GM19438 (cell line): ENCODE measurements around the gene COL16A1.

Experiments used
- ATAC-seq: cut with Tn5 transposase; IDR thresholded peaks from one replicate; pipeline ENCODE4 v1.9.1; 2021; ENCODE audit warnings: low read depth; ENCODE audit not compliant: unreplicated experiment

The COL16A1 gene

GRCh38 chr1:31669433-31669785 is 34.4 kb downstream of the COL16A1 start:
- ATAC-seq, result no peak

- ATAC-seq, result no peak
Observed at GRCh38 chr1:31668303-31668883, 35.4 kb downstream of the COL16A1 start.

- no peak for ATAC-seq
Observed at GRCh38 chr1:31667065-31667785, 36.6 kb downstream of the COL16A1 start.

- no peak for ATAC-seq
Observed at GRCh38 chr1:31666263-31666963, 37.4 kb downstream of the COL16A1 start.

GRCh38 chr1:31665234-31665878 is 38.5 kb downstream of the COL16A1 start:
- ATAC-seq, result no peak

- ATAC-seq, result no peak
Observed at GRCh38 chr1:31664528-31664927, 39.3 kb downstream of the COL16A1 start.

GRCh38 chr1:31663622-31664452 is 40.0 kb downstream of the COL16A1 start:
- no peak for ATAC-seq

GRCh38 chr1:31662463-31662862 is 41.4 kb downstream of the COL16A1 start:
- ATAC-seq, result no peak

- no peak for ATAC-seq
Observed at GRCh38 chr1:31661856-31662255, 42.0 kb downstream of the COL16A1 start.

- no peak for ATAC-seq
Observed at GRCh38 chr1:31660871-31661455, 42.9 kb downstream of the COL16A1 start.

- ATAC-seq, result no peak
Observed at GRCh38 chr1:31659889-31660288, 43.9 kb downstream of the COL16A1 start.

- no peak for ATAC-seq
Observed at GRCh38 chr1:31658721-31659120, 45.1 kb downstream of the COL16A1 start.

GRCh38 chr1:31657972-31658510 is 45.8 kb downstream of the COL16A1 start:
- ATAC-seq, result no peak

GRCh38 chr1:31657020-31657804 is 46.6 kb downstream of the COL16A1 start:
- no peak for ATAC-seq

- ATAC-seq, result no peak
Observed at GRCh38 chr1:31655756-31656155, 48.1 kb downstream of the COL16A1 start.

- no peak for ATAC-seq
Observed at GRCh38 chr1:31655104-31655503, 48.7 kb downstream of the COL16A1 start.

- ATAC-seq, result no peak
Observed at GRCh38 chr1:31654474-31654776, 49.4 kb downstream of the COL16A1 start.

GRCh38 chr1:31653717-31654473 is 49.9 kb downstream of the COL16A1 start:
- no peak for ATAC-seq
